Cardiac fibroblast (primary cell): ENCODE results near the gene ADGRA1.

Experiments
- DNase-seq, 2 donors: peaks; one replicate each; pipeline versions ENCODE4 v3.0.0 to v3.0.0-alpha.2; 2010; ENCODE audit warnings: low read depth in 2 of 2
- H3K4me3 ChIP-seq, 2 donors: replicated peaks in 1 of 2; 1 replicate in 1 of 2; 2 replicates in 1 of 2; pipeline ENCODE4 v1.5.1; 2011; ENCODE audit warnings: low read depth in 2 of 2, low read length in 2 of 2, mild to moderate bottlenecking in 2 of 2, moderate library complexity in 1 of 2
- CTCF ChIP-seq: IDR thresholded peaks from one replicate; pipeline ENCODE4 v1.5.1; 2011; ENCODE audit warnings: low read depth, mild to moderate bottlenecking, low read length, inconsistent platforms

ADGRA1 gene

GRCh38 chr10:133179128-133179520 lies 91.4 kb downstream of the ADGRA1 start:
- no peak for DNase-seq
- TF ChIP-seq CTCF, result no peak
- no peak overlapping the region for H3K4me3 ChIP-seq

- TF ChIP-seq CTCF, result no peak
- no peak for DNase-seq
- no peak overlapping the region for H3K4me3 ChIP-seq
These were observed 91.9 kb downstream of the ADGRA1 start for GRCh38 chr10:133179651-133180050.

- no peak overlapping the region for H3K4me3 ChIP-seq
- no peak for TF ChIP-seq CTCF
- DNase-seq, result no peak
These were observed 92.7 kb downstream of the ADGRA1 start for GRCh38 chr10:133180192-133180964.

- no peak overlapping the region for H3K4me3 ChIP-seq
- no peak for TF ChIP-seq CTCF
- no peak for DNase-seq
These were observed 93.4 kb downstream of the ADGRA1 start for GRCh38 chr10:133180965-133181639.
